ENCODE measurements around the gene ATG4A. TPM values are rescaled to one million over a fixed set of nuclear protein-coding genes. Genes with fewer than 3 reads are reported as not detected.

The ATG4A gene
- total RNA-seq, 1 donor from 2014 or later = 17.4 TPM

DNA sequence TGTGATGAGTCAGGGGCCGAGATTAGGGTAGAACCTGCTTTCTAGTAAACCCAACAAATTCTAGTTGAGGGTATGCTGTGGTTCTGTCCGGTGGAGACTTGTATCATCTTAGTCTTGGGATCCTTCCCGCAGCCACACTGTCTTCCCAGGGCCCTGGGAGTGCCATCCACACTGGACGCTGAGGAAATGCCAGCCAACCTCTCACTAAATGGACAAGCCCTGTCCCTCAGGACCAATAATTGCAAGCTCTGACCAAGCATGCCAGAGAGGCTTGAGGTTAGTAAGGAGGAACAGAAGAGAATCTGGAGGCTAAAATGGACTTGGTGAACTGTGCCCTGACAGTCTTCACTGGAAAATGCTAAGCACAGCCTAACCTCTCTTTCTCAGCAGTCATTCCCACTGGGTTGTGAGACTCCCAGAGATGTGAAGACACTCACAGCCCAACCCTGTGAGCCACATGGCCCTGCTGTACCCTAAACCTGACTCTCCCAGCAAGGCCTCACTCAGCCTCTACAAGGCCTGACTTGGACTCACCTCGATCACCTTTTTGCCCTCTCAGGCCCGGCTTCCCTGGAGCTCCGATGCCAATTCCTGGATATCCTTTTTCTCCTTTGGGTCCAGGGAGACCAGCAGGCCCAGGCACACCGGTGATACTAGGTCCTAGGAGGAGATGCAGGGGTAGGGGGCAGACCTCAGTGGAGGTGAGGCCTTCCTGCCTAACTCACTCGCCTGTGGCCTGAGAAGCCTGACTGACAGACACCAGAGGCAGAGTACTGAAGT lies 77.6 kb downstream of the ATG4A start:
- no peak overlapping the region for H3K27ac ChIP-seq (replicated peaks)
- no peaks in the 10 kb centered on the region for H3K9me3 ChIP-seq (replicated peaks)
- H3K4me3 ChIP-seq = no peak overlapping the region
- no peak for DNase-seq
- TF ChIP-seq, protein P1, sequence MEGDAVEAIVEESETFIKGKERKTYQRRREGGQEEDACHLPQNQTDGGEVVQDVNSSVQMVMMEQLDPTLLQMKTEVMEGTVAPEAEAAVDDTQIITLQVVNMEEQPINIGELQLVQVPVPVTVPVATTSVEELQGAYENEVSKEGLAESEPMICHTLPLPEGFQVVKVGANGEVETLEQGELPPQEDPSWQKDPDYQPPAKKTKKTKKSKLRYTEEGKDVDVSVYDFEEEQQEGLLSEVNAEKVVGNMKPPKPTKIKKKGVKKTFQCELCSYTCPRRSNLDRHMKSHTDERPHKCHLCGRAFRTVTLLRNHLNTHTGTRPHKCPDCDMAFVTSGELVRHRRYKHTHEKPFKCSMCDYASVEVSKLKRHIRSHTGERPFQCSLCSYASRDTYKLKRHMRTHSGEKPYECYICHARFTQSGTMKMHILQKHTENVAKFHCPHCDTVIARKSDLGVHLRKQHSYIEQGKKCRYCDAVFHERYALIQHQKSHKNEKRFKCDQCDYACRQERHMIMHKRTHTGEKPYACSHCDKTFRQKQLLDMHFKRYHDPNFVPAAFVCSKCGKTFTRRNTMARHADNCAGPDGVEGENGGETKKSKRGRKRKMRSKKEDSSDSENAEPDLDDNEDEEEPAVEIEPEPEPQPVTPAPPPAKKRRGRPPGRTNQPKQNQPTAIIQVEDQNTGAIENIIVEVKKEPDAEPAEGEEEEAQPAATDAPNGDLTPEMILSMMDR (IDR thresholded peaks at IDR 0.05; ENCODE audit: borderline replicate concordance) = no peak
- intact Hi-C loops (cut with micrococcal nuclease) = no loop called here
- H3K27me3 ChIP-seq (ENCODE audit: low read depth) = no peaks in the 10 kb centered on the region
- no peaks in the 10 kb centered on the region for H3K36me3 ChIP-seq
- H3K4me1 ChIP-seq = no peaks in the 10 kb centered on the region

DNA sequence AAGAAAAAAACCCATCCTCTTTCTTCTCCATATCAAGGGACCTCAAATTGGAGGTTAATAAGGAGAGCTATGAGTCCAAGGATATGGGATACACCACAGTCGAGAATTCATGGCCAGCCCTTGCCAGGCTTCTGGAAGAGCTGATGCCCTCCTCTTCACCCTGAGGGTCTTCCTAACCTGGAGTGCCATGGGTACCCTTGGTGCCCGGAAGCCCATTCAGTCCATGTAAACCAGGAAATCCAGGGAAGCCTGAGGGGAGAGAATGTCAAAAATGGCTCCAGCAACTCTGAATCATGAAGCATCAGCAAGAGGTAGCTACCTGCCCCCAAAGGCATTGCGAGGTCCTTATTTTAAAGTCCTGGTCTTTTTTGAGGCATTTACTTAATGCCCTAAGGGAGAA lies 78.2 kb downstream of the ATG4A start:
- Histone ChIP-seq H3K9me3 (replicated peaks) (no peaks in the 10 kb centered on the region), H3K27me3 (ENCODE audit: low read depth) (no peaks in the 10 kb centered on the region), H3K27ac (replicated peaks) (no peak overlapping the region), H3K4me3 (no peak overlapping the region), H3K36me3 (no peaks in the 10 kb centered on the region), H3K4me1 (no peaks in the 10 kb centered on the region)
- intact Hi-C loops (cut with micrococcal nuclease) = no loop called here
- no peak for DNase-seq
- TF ChIP-seq, protein P1 (IDR thresholded peaks at IDR 0.05; ENCODE audit: borderline replicate concordance) = no peak

DNA sequence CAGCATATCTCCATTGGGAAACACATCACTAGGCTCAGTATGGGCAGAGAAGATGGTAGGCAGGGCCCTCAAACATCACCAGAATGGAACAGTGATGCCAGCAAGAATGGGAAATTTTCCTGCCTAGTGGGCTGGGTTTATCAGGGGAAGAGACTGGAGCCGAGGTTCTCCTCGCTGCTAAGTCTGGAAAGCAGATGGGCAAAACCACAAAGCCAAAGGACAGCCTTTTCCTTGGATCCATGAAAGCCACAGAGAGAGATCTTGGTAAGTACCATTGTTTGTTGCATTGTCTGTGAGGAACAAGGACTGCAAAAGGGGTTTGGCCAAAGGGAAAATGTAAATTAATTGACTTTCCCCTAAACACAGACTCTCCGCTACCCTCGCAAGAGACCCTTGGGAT lies 80.1 kb downstream of the ATG4A start:
- TF ChIP-seq, protein P1 (IDR thresholded peaks at IDR 0.05; ENCODE audit: borderline replicate concordance) = no peak

DNA sequence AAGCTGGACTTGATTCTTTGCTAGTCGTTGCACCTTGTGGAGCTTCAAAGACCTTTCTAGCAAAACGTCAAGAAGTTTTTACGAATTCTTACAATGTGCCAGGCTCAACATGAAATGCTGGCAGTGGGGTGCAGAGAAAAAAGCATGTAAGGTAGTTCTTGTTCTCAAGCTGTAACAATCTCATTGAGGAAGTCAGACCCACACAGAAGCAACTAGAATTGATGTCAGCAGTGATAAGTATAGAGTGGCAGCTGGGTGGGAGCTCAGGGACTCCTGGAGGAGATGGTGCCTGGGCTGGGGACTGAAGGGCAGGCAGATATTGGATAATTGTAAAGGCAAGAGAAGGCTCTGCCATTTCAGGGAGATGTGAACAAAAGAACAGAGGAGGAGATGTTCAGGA lies 82.3 kb downstream of the ATG4A start:
- no peak for DNase-seq
- Histone ChIP-seq H3K27ac (replicated peaks) (no peak overlapping the region), H3K9me3 (replicated peaks) (no peaks in the 10 kb centered on the region), H3K4me1 (no peaks in the 10 kb centered on the region), H3K36me3 (no peaks in the 10 kb centered on the region), H3K27me3 (ENCODE audit: low read depth) (no peaks in the 10 kb centered on the region), H3K4me3 (no peak overlapping the region)
- TF ChIP-seq, protein P1 (IDR thresholded peaks at IDR 0.05; ENCODE audit: borderline replicate concordance) = no peak
- intact Hi-C loops (cut with micrococcal nuclease) = no loop called here

More for the DNA sequence above, 80.1 kb downstream of the ATG4A start:
- no peak for DNase-seq
- H3K4me3 ChIP-seq = no peak overlapping the region
- H3K4me1 ChIP-seq = no peaks in the 10 kb centered on the region
- intact Hi-C loops (cut with micrococcal nuclease) = no loop called here
- H3K36me3 ChIP-seq = no peaks in the 10 kb centered on the region
- no peak overlapping the region for H3K27ac ChIP-seq (replicated peaks)
- no peaks in the 10 kb centered on the region for H3K27me3 ChIP-seq (ENCODE audit: low read depth)
- H3K9me3 ChIP-seq (replicated peaks) = no peaks in the 10 kb centered on the region

DNA sequence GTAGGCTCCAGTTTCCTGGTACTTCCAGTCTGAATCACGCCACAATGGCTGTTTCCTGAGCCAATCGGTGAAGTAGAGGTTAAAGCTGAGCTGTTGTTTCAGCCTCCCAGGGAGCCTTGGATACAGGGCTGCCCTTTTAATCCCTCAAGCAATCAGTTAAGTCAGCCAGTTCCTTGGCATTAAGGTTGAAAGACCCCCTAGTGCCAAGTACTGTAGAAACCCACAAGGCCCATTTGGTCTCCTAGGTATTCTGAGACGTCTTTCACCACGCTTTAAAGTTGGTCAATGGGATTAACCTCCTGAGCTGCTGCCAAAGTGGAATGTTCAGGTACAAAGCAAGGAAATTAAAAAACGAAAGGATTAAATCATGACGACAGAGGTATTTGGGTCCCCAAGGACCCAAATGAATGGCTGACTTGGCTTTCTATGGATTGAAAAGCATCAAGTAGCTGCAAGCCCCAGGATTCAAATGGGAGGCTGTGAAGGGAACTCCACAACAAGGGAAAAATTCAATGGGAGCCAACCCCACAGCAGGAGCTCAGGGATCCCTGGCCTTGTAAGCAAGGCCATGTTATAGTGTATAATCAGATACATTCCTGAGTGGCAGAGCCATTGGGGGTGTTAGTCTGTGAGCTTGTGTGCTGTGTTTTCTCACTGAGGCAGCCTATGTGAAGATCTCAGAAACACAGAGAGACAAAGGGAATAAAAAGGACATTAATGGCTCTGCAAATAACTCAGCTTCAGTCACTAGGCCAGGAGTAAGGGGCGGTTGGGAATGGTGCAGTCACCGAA lies 86.0 kb downstream of the ATG4A start:
- no peaks in the 10 kb centered on the region for H3K9me3 ChIP-seq (replicated peaks)
- intact Hi-C loops (cut with micrococcal nuclease) = no loop called here
- no peaks in the 10 kb centered on the region for H3K36me3 ChIP-seq
- H3K27ac ChIP-seq (replicated peaks) = no peak overlapping the region
- H3K4me1 ChIP-seq = no peaks in the 10 kb centered on the region
- H3K4me3 ChIP-seq = no peak overlapping the region
- no peak for DNase-seq
- H3K27me3 ChIP-seq (ENCODE audit: low read depth) = no peaks in the 10 kb centered on the region
- TF ChIP-seq, protein P1 (IDR thresholded peaks at IDR 0.05; ENCODE audit: borderline replicate concordance) = no peak
